GM13976 (cell line): ENCODE measurements around the gene ALG8.

Experiments used
- DNase-seq: peaks from one replicate; pipeline ENCODE4 v3.0.0; 2012; ENCODE audit warnings: low spot score
- in situ Hi-C: fragments of 300-500 bp; cut with MboI; formaldehyde crosslinking; loops from one replicate; pipeline ENCODE4 v1.12.0; 2022; ENCODE audit warnings: low sequenced_read_pairs, mixed read lengths, inconsistent platforms; ENCODE audit not compliant: unreplicated experiment
- TF ChIP-seq, protein P1 (sequence below): IDR thresholded peaks from 2 replicates; pipeline ENCODE4 v1.5.1; 2012; ENCODE audit warnings: borderline replicate concordance, mild to moderate bottlenecking; ENCODE audit not compliant: insufficient read depth; ENCODE audit errors: extremely low read depth, missing control alignments, control extremely low read depth

Gene ALG8

DNA sequence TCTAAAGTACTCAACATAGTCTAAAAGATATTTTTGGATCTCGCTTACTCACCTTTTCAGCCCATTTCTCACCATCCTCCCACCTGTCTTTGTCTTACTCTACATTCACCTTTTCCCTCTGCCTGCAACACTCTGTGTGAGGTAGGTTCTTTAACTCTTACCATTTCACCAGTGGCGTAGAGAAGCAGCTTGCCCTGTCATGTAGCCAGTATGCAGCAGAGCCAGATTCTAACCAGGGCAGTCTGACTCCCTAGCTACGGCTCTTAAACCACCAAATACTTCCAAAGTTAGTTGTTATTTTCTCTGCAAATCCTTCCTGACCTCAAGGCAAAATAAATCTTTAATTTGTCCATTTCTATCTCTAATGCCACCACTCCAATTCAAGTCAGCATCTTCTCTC lies 7.5 kb downstream of the ALG8 start:
- DNase-seq = no peak
- in situ Hi-C loops = no loop called here
- TF ChIP-seq, protein P1, sequence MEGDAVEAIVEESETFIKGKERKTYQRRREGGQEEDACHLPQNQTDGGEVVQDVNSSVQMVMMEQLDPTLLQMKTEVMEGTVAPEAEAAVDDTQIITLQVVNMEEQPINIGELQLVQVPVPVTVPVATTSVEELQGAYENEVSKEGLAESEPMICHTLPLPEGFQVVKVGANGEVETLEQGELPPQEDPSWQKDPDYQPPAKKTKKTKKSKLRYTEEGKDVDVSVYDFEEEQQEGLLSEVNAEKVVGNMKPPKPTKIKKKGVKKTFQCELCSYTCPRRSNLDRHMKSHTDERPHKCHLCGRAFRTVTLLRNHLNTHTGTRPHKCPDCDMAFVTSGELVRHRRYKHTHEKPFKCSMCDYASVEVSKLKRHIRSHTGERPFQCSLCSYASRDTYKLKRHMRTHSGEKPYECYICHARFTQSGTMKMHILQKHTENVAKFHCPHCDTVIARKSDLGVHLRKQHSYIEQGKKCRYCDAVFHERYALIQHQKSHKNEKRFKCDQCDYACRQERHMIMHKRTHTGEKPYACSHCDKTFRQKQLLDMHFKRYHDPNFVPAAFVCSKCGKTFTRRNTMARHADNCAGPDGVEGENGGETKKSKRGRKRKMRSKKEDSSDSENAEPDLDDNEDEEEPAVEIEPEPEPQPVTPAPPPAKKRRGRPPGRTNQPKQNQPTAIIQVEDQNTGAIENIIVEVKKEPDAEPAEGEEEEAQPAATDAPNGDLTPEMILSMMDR = no peak

DNA sequence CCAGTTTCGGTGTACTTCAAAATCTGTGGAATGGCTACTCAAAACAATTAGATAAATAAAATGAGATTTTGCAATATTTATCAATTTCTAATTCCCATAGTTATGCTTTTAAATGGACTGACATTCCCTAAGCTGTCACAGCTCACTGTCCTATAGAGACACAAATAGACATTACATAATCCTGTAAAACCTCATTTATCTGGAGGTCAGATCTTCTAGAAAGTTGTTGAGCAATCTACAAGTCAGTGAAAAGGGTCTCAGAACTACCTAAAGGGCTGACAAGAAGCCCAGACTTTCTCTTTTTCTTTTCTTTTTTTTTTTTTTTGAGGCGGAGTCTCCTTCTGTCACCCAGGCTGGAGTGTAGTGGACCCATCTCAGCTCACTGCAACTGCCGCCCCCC lies 12.0 kb downstream of the ALG8 start:
- TF ChIP-seq, protein P1 = no peak
- no peak for DNase-seq
- in situ Hi-C loops = no loop called here

DNA sequence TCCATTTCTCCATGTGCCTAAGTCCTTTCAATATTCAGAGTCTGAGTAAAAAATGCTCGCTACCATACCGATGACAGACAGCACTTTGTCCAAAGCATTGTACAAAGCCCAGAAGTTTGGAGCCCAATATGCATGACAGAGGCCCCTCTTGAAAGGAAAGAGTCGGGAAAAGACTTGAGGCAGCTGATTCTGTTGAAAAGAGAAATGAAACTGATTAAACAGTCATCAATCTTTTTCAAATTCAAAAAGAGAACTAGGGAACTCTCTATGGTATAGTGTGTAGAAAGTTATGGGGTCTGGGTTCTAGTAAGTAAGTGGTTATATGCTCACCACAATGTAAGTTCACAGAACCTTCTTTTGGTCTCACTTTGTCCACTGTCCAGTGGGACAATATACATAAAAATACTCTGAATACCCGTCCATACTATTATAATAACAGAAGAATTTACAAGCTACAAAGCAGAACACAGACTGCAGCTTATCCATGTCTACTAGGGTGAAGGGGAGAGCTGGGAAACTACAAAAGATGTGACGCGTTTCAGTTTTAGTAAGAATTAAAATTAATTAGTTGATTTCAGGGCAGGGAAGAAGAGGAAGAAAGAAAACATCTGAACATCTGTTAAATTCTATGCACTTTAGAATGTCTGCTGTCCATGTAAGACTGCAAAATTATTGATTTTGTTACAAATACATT lies 26.7 kb downstream of the ALG8 start:
- TF ChIP-seq, protein P1 = no peak
- DNase-seq = peak; percentile 46
- in situ Hi-C loops = no loop called here

DNA sequence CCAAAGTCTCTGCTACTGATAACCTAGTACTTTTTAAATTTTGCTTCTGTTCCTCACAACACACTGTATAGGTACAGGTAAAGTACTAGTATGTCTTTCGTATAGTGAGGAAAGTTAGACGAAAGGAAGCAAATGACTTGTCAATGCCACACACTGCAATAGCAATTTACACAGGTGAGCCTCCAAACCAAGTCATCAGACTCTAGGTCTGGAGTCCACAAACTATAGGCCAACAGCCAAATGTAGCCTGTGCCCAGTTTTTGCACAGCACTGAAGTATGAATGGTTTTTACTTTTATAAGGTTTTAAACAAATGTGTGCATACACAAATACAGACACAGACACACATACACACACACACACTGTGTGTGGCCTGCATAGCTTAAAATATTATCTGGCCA lies 28.1 kb downstream of the ALG8 start:
- no peak for DNase-seq
- in situ Hi-C loops = no loop called here
- TF ChIP-seq, protein P1 = no peak

DNA sequence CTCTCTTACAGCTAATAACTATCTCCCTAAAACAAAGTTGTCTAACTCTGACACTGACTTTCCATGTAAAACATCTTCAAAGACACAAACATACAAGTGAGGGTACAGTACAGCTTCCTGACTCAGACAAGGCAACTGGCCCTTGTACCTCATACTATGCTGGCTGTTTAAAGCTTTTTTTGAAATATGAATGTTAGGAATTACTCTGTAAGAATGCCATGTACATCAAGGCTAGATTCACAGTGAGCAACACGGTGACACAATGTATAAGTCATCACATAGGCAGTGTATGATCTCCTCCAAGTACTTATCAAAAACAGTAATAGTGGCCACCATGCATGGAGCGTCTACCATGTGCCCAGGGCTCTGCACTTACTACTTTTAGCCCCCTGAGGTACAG lies 28.6 kb downstream of the ALG8 start:
- DNase-seq = no peak
- in situ Hi-C loops = no loop called here
- TF ChIP-seq, protein P1 = no peak

DNA sequence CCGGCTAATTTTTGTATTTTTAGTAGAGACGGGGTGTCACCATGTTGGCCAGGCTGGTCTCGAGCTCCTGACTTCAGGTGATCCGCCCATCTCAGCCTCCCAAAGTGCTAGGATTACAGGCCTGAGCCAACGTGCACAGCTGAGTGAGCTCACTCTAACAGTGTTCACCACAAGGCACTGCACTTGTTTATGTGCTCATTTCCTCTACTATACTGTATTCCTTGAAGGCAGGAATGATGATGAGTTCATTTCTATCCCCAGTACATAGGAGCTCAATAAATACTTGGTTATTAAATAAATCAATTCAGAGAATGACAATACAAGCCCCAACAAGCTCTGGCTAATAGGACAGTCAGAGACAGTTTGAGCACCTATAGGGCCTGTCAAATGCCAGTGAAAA lies 29.1 kb downstream of the ALG8 start:
- TF ChIP-seq, protein P1 = no peak
- in situ Hi-C loops = no loop called here
- DNase-seq = no peak
